ENCODE measurements around the gene AP3M1.

Gene AP3M1

DNA sequence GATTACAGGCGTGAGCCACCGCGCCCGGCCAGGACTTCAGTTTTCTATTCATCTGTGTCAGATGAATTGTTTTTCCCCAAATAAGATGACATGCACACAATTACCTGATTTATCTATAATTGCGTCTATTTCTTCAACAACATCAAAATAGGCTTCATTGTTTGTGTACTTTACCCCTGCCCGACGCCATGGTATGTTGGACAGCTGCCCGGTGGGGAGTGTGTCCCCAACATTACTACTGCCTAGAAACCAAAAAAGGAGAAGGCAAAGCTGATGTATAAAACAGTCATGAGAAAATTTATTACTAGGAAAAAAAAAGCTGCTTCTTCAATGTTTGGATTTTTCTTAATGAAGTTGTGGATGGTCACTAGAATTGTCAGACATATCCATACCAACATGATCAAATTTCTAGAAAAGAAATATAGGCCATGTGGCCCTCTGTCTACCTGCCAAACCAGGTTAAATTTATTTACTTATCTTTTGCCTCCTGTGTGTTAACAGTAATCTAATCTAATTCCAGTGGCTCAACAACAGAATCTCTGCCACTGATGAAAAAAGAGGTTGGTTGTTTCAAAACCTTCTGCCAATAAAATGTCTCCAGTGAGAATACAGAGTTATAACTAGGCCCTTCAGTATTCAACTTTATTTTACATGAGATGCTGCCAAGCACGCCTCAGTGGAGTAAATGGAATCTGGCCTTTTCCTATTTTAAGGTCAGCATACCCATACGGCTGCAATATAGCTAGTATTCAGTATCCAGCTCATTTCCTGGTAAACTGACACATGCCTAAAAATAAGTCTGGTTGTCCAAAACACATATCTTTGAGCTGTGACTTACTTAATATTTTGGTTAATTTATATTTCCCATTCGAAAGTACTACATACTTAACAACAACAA, 16.5 kb downstream of the AP3M1 start:
- H3K27ac ChIP-seq: no peak overlapping the region
- in situ Hi-C loops (cut with HindIII; ENCODE audit: low pct_ligation_motif_present, low sequenced_read_pairs): no loop called here
- no peak overlapping the region for H3K4me3 ChIP-seq (ENCODE audit: low read depth, low read length)
- H3K27me3 ChIP-seq (replicated peaks): no peaks in the 10 kb centered on the region
- peaks cover 45% of the 10 kb centered on the region for H3K36me3 ChIP-seq (replicated peaks)
- no peak for DNase-seq
- no peak for TF ChIP-seq CTCF (IDR thresholded peaks at IDR 0.05; ENCODE audit: low read depth, low read length, missing control alignments)

- no peak for TF ChIP-seq CTCF (IDR thresholded peaks at IDR 0.05; ENCODE audit: low read depth, low read length, missing control alignments)
- H3K27ac ChIP-seq: no peak overlapping the region
- H3K36me3 ChIP-seq (replicated peaks): peaks cover 72% of the 10 kb centered on the region
- H3K4me3 ChIP-seq (ENCODE audit: low read depth, low read length): no peak overlapping the region
- no peak for DNase-seq
- H3K27me3 ChIP-seq (replicated peaks): no peaks in the 10 kb centered on the region
- in situ Hi-C loops (cut with HindIII; ENCODE audit: low pct_ligation_motif_present, low sequenced_read_pairs): no loop called here
Observed at GRCh38 chr10:74123081-74123480, 27.5 kb downstream of the AP3M1 start.

- in situ Hi-C loops (cut with HindIII; ENCODE audit: low pct_ligation_motif_present, low sequenced_read_pairs): no loop called here
- TF ChIP-seq CTCF (IDR thresholded peaks at IDR 0.05; ENCODE audit: low read depth, low read length, missing control alignments): no peak
- no peak for DNase-seq
- Histone ChIP-seq H3K27me3 (replicated peaks) (no peaks in the 10 kb centered on the region), H3K27ac (no peak overlapping the region), H3K36me3 (replicated peaks) (peaks cover 82% of the 10 kb centered on the region), H3K4me3 (ENCODE audit: low read depth, low read length) (no peak overlapping the region)
Observed at GRCh38 chr10:74122060-74122459, 28.6 kb downstream of the AP3M1 start.

DNA sequence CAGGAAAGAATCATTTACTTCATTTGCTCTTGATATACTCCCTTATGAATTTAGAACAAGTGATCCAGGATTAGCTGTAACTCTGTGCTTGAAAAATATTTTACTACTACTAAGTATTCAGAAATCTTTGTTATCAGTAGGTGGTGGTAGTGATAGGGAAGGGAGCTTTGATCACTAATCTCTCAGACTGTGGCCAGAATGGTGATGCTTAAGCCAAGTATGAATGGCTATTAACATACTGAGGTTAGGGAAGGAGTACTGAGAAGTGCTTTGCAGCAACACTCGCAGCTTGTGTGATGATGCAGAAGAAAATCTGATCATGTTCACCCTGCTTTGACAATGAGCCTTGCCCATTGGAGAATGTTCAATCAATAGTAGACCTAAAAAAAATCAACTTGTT, 29.3 kb downstream of the AP3M1 start:
- DNase-seq: no peak
- in situ Hi-C loops (cut with HindIII; ENCODE audit: low pct_ligation_motif_present, low sequenced_read_pairs): no loop called here
- H3K27ac ChIP-seq: no peak overlapping the region
- H3K27me3 ChIP-seq (replicated peaks): no peaks in the 10 kb centered on the region
- TF ChIP-seq CTCF (IDR thresholded peaks at IDR 0.05; ENCODE audit: low read depth, low read length, missing control alignments): no peak
- peaks cover 84% of the 10 kb centered on the region for H3K36me3 ChIP-seq (replicated peaks)
- H3K4me3 ChIP-seq (ENCODE audit: low read depth, low read length): no peak overlapping the region

GRCh38 chr10:74120911-74121310, 29.7 kb downstream of the AP3M1 start:
- TF ChIP-seq CTCF (IDR thresholded peaks at IDR 0.05; ENCODE audit: low read depth, low read length, missing control alignments): no peak
- H3K27me3 ChIP-seq (replicated peaks): no peaks in the 10 kb centered on the region
- in situ Hi-C loops (cut with HindIII; ENCODE audit: low pct_ligation_motif_present, low sequenced_read_pairs): no loop called here
- no peak overlapping the region for H3K27ac ChIP-seq
- peaks cover 86% of the 10 kb centered on the region for H3K36me3 ChIP-seq (replicated peaks)
- no peak overlapping the region for H3K4me3 ChIP-seq (ENCODE audit: low read depth, low read length)
- DNase-seq: no peak

Data from brain microvascular endothelial cell (primary cell).